OCI-LY7 (cell line): ENCODE measurements around the gene PPM1B. TPM values are rescaled to one million over a fixed set of nuclear protein-coding genes. Genes with fewer than 3 reads are reported as not detected.
"Not testable (repeated sequence)": the region's sequence is repeated elsewhere in the genome, so short reads cannot be mapped to it uniquely, and the experiment has no call there.

Source experiments
- BruUV-seq: library from RNA; stranded (reverse); fragments of 400-500 nt; replicated peaks from 2 replicates; lab custom pipeline; 2021; lab: Mats Ljungman, UMichigan
- CTCF ChIA-PET: fragments of 300-600 bp; sonication (Branson Sonifier 250); formaldehyde crosslinking; loops from one replicate; lab custom pipeline; 2022; ENCODE audit warnings: antibody characterized with exemption; ENCODE audit not compliant: unreplicated experiment; lab: Charles Lee
- POLR2A ChIA-PET: fragments of 300-600 bp; sonication (Branson Sonifier 250); formaldehyde crosslinking; loops from one replicate; lab custom pipeline; 2022; ENCODE audit warnings: antibody characterized with exemption; lab: Charles Lee
- DNase-seq: peaks from one replicate; pipeline ENCODE4 v3.0.0-alpha.2; 2015; ENCODE audit warnings: low spot score
- H2AFZ ChIP-seq: fragments of 200-600 bp; sonication (generic), shearing (Covaris generic); 2 replicates; pipeline ENCODE4 v1.6.1; 2014; ENCODE audit warnings: mild to moderate bottlenecking, antibody characterized with exemption, low read length, moderate library complexity
- H3K27ac ChIP-seq: fragments of 200-600 bp; sonication (generic); 2 replicates; pipeline ENCODE4 v1.5.1; 2014; ENCODE audit warnings: mixed run types, low read depth, mild to moderate bottlenecking, moderate library complexity, low read length, inconsistent platforms; ENCODE audit not compliant: poor library complexity, severe bottlenecking
- H3K36me3 ChIP-seq: fragments of 200-600 bp; sonication (generic); 2 replicates; pipeline ENCODE4 v1.6.1; 2014; ENCODE audit warnings: mild to moderate bottlenecking, antibody characterized with exemption, low read length, moderate library complexity, mixed read lengths; ENCODE audit not compliant: insufficient read depth
- H3K4me1 ChIP-seq: fragments of 200-600 bp; sonication (generic); 2 replicates; pipeline ENCODE4 v1.5.1; 2014; ENCODE audit warnings: mild to moderate bottlenecking, low read length; ENCODE audit not compliant: insufficient read depth, poor library complexity, severe bottlenecking
- H3K4me2 ChIP-seq: fragments of 200-600 bp; sonication (generic); 2 replicates; pipeline ENCODE4 v1.6.1; 2014; ENCODE audit warnings: mild to moderate bottlenecking, low read length
- H3K4me3 ChIP-seq: fragments of 200-600 bp; sonication (generic); 2 replicates; pipeline ENCODE4 v1.5.1; 2014; ENCODE audit warnings: mild to moderate bottlenecking, low read depth, low read length; ENCODE audit not compliant: poor library complexity, severe bottlenecking
- H3K79me2 ChIP-seq: fragments of 200-600 bp; sonication (generic); 2 replicates; pipeline ENCODE4 v1.6.1; 2016; ENCODE audit warnings: low read depth, mild to moderate bottlenecking, low read length, moderate library complexity, mixed read lengths; ENCODE audit not compliant: insufficient read depth
- H3K9me2 ChIP-seq: fragments of 200-600 bp; sonication (generic); 2 replicates; pipeline ENCODE4 v1.6.1; 2016; ENCODE audit warnings: mild to moderate bottlenecking, low read length, mixed read lengths; ENCODE audit not compliant: insufficient read depth
- H3K9me3 ChIP-seq: fragments of 200-600 bp; sonication (generic); 2 replicates; pipeline ENCODE4 v1.6.1; 2014; ENCODE audit warnings: mild to moderate bottlenecking, mixed run types, low read length, mixed read lengths
- H4K20me1 ChIP-seq: fragments of 200-600 bp; sonication (generic); 2 replicates; pipeline ENCODE4 v1.6.1; 2014; ENCODE audit warnings: mild to moderate bottlenecking, antibody characterized with exemption, low read length, moderate library complexity, mixed read lengths; ENCODE audit not compliant: insufficient read depth
- EZH2phosphoT487 ChIP-seq: fragments of 200-600 bp; sonication (generic); IDR thresholded peaks from 2 replicates; pipeline ENCODE4 v1.6.1; 2018; ENCODE audit warnings: low read depth, borderline replicate concordance, mild to moderate bottlenecking, mixed run types, antibody characterized with exemption, low read length, moderate library complexity, mixed read lengths
- intact Hi-C: fragments of 100-400 bp; cut with micrococcal nuclease; formaldehyde crosslinking; loops from one replicate; pipeline ENCODE4 v1.10.0; 2022; ENCODE audit not compliant: unreplicated experiment
- total RNA-seq, 2 experiments: library from RNA; depleted of rRNA in 1 of 2; stranded (reverse); fragments of >200 nt in 1 of 2; shearing (Covaris generic) in 1 of 2; gene quantifications; 2 replicates each; pipeline ENCODE4 v1.2.3, GENCODE V29; 2014 to 2022
- TF ChIP-seq, protein P1 (sequence below): fragments of 200-600 bp; sonication (generic); conservative IDR thresholded peaks from 2 replicates; pipeline ENCODE4 v1.5.1; 2014; ENCODE audit warnings: mild to moderate bottlenecking, antibody characterized with exemption, low read length, moderate library complexity, mixed read lengths

The PPM1B gene
- total RNA-seq, 2 experiments from 2014 or later = 24.8 to 49.8 TPM

DNA sequence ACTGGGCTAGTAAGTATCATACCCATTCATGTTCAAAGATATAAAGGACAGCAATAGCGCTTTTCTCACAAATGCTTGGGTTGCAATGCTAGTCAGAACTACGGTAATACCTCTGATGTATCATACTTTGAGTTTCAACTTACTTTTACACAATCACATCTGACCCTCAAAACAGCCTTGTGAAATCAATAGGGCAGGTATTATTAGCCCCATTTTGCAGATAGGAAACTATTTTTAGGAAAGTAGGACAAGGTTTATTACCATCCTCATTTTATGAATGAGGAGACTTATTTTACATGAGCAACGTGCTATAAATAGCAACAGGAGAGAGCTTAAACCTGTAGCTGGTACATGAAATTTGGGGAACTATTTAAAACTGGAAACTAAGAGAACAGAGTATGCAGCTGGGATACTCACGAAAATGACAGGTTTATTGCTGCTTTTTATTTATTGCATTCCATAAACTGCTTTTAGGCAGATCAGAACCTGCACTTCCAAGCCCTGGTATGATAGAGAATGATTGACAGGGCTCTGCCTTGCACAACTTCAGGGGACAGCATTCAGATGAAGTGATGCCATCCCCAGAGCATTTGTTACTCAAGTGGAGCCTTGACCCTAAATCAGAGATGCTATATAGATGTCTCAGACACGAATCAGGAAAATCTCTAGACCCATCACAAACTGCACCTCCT is 42.4 kb upstream of the PPM1B start:
- DNase-seq = no peak
- no peak overlapping the region for H3K27ac ChIP-seq
- H3K79me2 ChIP-seq = no peaks in the 10 kb centered on the region
- TF ChIP-seq EZH2phosphoT487 = no peak
- TF ChIP-seq, protein P1, sequence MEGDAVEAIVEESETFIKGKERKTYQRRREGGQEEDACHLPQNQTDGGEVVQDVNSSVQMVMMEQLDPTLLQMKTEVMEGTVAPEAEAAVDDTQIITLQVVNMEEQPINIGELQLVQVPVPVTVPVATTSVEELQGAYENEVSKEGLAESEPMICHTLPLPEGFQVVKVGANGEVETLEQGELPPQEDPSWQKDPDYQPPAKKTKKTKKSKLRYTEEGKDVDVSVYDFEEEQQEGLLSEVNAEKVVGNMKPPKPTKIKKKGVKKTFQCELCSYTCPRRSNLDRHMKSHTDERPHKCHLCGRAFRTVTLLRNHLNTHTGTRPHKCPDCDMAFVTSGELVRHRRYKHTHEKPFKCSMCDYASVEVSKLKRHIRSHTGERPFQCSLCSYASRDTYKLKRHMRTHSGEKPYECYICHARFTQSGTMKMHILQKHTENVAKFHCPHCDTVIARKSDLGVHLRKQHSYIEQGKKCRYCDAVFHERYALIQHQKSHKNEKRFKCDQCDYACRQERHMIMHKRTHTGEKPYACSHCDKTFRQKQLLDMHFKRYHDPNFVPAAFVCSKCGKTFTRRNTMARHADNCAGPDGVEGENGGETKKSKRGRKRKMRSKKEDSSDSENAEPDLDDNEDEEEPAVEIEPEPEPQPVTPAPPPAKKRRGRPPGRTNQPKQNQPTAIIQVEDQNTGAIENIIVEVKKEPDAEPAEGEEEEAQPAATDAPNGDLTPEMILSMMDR = no peak
- no peak overlapping the region for H2AFZ ChIP-seq
- no peaks in the 10 kb centered on the region for H3K9me3 ChIP-seq
- no peak overlapping the region for H3K4me3 ChIP-seq
- H3K4me2 ChIP-seq = no peak overlapping the region
- POLR2A ChIA-PET = interaction anchor here (1.2 kb wide), 1 partner anchor 12 kb away, joined by 4 read pairs; no protein-coding TSS in a partner anchor
- intact Hi-C loops = no loop called here
- H4K20me1 ChIP-seq = no peaks in the 10 kb centered on the region
- CTCF ChIA-PET = no interaction called here
- BruUV-seq = no TSS peak
- H3K4me1 ChIP-seq = no peaks in the 10 kb centered on the region
- no peaks in the 10 kb centered on the region for H3K9me2 ChIP-seq
- no peaks in the 10 kb centered on the region for H3K36me3 ChIP-seq

DNA sequence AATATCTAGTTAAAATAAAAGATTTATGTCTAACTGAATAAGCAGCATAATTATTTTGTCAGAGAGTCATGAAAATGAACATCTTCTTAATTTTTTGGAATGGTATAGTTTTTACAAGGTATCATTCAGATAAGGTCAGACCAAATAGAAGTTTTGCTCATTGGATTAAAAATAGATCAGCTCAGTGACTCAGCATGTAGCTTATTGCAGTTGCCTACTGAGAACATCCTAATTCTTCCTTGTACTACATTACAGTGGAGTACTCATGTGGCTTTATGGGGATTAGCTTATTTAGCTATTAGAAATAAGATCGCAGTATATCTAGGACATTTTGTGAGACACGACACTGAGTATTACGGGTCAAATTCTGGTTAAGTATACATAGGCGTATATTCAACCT is 38.2 kb upstream of the PPM1B start:
- no peak for TF ChIP-seq EZH2phosphoT487
- TF ChIP-seq, protein P1 = no peak
- Histone ChIP-seq H3K4me1 (no peaks in the 10 kb centered on the region), H3K9me2 (no peaks in the 10 kb centered on the region), H3K27ac (no peak overlapping the region), H2AFZ (no peak overlapping the region), H3K4me2 (no peak overlapping the region), H3K36me3 (no peaks in the 10 kb centered on the region), H3K79me2 (no peaks in the 10 kb centered on the region), H4K20me1 (no peaks in the 10 kb centered on the region), H3K4me3 (no peak overlapping the region), H3K9me3 (no peaks in the 10 kb centered on the region)
- BruUV-seq = no TSS peak
- ChIA-PET POLR2A (interaction anchor here (0.5 to 1.1 kb wide), 3 partner anchors 12 to 1389 kb away, joined by 3 to 6 read pairs (median 3); no protein-coding TSS in a partner anchor), CTCF (no interaction called here)
- intact Hi-C loops = no loop called here
- DNase-seq = no peak

DNA sequence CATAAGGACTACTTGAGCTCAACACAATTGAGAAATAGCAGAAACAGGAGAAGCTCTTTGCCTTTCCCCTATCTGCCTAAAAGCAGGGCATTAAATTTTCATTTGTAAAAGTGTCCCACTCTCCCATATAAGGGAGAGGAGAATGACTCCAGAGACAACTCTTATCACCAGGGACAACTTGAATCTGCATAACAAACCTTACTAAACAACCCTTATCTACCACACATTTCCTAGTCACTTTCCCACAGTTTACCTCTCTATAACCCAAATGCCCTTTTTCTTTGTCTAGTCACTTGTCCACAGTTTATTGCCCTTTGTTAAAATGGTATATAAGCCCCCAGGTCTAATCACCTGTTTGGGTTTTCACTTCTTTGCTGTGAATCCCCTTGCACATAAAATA is 37.5 kb upstream of the PPM1B start:
- ChIA-PET CTCF (no interaction called here), POLR2A (interaction anchor here (1.1 kb wide), 1 partner anchor 12 kb away, joined by 3 read pairs; no protein-coding TSS in a partner anchor)
- intact Hi-C loops = no loop called here

DNA sequence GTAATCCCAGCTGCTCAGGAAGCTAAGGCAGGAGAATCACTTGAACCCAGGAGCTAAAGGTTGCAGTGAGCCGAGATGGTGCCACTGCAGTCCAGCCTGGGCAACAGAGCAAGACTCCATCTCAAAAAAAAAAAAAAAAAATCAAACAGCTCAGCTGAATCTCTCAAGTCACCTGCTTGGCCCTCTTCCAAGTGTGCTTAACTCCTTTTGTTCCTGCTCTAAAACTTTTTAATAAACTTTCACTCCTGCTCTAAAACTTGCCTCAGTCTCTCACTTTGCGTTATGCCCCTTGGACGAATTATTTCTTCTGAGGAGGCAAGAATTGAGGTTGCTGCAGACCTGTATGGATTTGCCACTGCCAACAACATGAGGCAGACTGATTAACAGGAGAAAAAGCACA is 35.1 kb upstream of the PPM1B start:
- H3K4me1 ChIP-seq, H3K9me3 ChIP-seq, H3K36me3 ChIP-seq, H3K79me2 ChIP-seq, H2AFZ ChIP-seq, BruUV-seq, H3K4me2 ChIP-seq, H3K27ac ChIP-seq, H3K4me3 ChIP-seq, H3K9me2 ChIP-seq, intact Hi-C loops, DNase-seq, CTCF ChIA-PET, H4K20me1 ChIP-seq: not testable (repeated sequence)
- POLR2A ChIA-PET = interaction anchor here (0.6 to 0.7 kb wide), 2 partner anchors 24 to 28 kb away, joined by 4 to 8 read pairs; no protein-coding TSS in a partner anchor

More for the DNA sequence above, 37.5 kb upstream of the PPM1B start:
- no peaks in the 10 kb centered on the region for H3K36me3 ChIP-seq
- no peak overlapping the region for H3K4me3 ChIP-seq
- no TSS peak for BruUV-seq
- H3K9me3 ChIP-seq = no peaks in the 10 kb centered on the region
- no peak overlapping the region for H2AFZ ChIP-seq
- H4K20me1 ChIP-seq = no peaks in the 10 kb centered on the region
- no peak for DNase-seq
- H3K9me2 ChIP-seq = no peaks in the 10 kb centered on the region
- TF ChIP-seq EZH2phosphoT487 = no peak
- TF ChIP-seq, protein P1 = no peak
- H3K4me1 ChIP-seq = no peaks in the 10 kb centered on the region
- no peak overlapping the region for H3K4me2 ChIP-seq
- H3K79me2 ChIP-seq = no peaks in the 10 kb centered on the region
- no peak overlapping the region for H3K27ac ChIP-seq
